Endothelial cell (in vitro differentiated cells): ENCODE measurements around the gene PEX14. TPM values are rescaled to one million over a fixed set of nuclear protein-coding genes. Genes with fewer than 3 reads are reported as not detected.

Source experiments
- DNase-seq: peaks from one replicate; pipeline ENCODE4 v3.0.0; 2021; ENCODE audit warnings: low spot score
- H3K27ac Mint-ChIP-seq: one replicate; pipeline ENCODE4 v1.8.0; 2021; ENCODE audit warnings: mixed read lengths, inconsistent platforms; ENCODE audit not compliant: unreplicated experiment
- H3K27me3 Mint-ChIP-seq: one replicate; pipeline ENCODE4 v1.8.0; 2021; ENCODE audit warnings: mild to moderate bottlenecking, moderate library complexity, mixed read lengths, inconsistent platforms; ENCODE audit not compliant: unreplicated experiment
- H3K36me3 Mint-ChIP-seq: one replicate; pipeline ENCODE4 v1.8.0; 2021; ENCODE audit warnings: mild to moderate bottlenecking, low read depth, mixed read lengths, inconsistent platforms; ENCODE audit not compliant: unreplicated experiment
- H3K4me1 Mint-ChIP-seq: one replicate; pipeline ENCODE4 v1.8.0; 2021; ENCODE audit warnings: mild to moderate bottlenecking, mixed read lengths, inconsistent platforms; ENCODE audit not compliant: unreplicated experiment
- H3K4me3 Mint-ChIP-seq: one replicate; pipeline ENCODE4 v1.8.0; 2021; ENCODE audit warnings: mild to moderate bottlenecking, mixed read lengths, inconsistent platforms; ENCODE audit not compliant: unreplicated experiment
- H3K9me3 Mint-ChIP-seq: one replicate; pipeline ENCODE4 v1.8.0; 2021; ENCODE audit warnings: mixed read lengths, inconsistent platforms; ENCODE audit not compliant: unreplicated experiment
- total RNA-seq: library from RNA; stranded (reverse); fragmentation: NEBNext Ultra II Directional; extraction: Animal tissue kit (Norgen Biotek cat#: 25700); gene quantifications from one replicate; pipeline ENCODE4 v1.2.1, GENCODE V29; 2021; ENCODE audit not compliant: unreplicated experiment
- TF ChIP-seq, protein P1 (sequence below): fragments of 200-600 bp; sonication (generic); IDR thresholded peaks from one replicate; pipeline ENCODE4 v1.5.0; 2021; ENCODE audit warnings: antibody characterized with exemption; ENCODE audit not compliant: unreplicated experiment

The PEX14 gene
- total RNA-seq, 1 donor from 2014 or later, result 20.9 TPM

DNA sequence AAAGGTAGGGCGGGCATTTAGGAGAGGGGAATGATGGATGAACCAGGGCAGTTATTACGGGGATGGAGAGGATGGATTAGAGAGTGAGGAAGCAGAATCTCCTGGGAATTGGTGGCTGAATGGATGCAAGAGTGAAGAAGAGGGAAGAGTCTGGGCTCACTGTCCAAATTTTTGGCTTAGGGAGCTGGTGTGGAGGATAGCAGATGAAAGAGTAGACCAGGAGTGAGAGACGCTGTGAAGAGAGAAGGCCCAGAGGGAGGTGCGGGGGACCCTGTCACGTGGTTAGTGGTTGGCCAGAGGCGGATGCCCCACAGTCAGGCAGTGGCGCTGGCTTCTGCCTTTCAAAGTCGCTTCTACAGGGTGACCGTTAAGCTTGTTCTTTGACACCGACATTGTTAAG is 78.4 kb downstream of the PEX14 start:
- no peak for DNase-seq
- H3K9me3 Mint-ChIP-seq, result no peaks in the 10 kb centered on the region

DNA sequence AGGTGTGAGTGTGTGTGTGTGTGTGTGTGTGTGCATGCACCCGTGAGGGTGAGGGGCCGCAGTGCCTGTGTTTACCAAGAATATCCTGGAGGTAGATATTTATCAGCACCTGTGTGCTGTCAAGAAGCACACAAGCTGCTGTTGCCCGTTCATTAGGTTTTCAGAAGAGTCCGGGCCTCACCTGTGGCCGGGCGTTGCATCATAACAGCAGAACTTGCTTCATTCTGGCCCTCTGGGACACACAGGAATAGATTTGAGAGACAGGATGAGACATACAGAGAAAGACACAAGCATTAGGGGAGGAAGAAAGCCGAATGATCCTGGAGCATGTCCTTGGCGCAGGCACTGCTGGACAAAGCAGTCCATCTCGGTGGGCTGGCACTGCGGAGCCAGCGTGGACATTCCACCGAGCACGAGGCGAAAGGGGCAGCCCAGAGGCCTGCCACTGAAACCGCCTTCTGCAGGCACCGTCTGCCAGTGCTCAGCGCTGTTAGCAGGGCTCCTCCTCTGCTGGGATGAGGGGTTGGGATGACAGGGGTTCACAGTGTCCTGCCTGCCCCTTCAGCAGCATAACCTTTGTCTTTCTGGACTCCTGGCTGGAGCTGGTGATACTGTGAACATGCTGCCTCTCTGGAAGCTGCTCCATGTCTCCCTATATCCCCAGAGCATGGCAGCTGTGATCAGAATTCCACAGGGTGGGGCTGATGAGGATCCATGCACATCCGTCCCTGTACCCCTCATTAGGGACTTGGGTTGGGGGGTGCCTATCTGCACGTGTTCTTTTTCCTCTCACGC is 81.1 kb downstream of the PEX14 start:
- no peak overlapping the region for H3K4me3 Mint-ChIP-seq
- H3K27ac Mint-ChIP-seq, result no peak overlapping the region

More for the DNA sequence above, 78.4 kb downstream of the PEX14 start:
- Mint-ChIP-seq H3K4me3 (no peak overlapping the region), H3K36me3 (no peaks in the 10 kb centered on the region), H3K27ac (no peak overlapping the region), H3K4me1 (peaks cover 4% of the 10 kb centered on the region), H3K27me3 (peaks cover 3% of the 10 kb centered on the region)
- TF ChIP-seq, protein P1, sequence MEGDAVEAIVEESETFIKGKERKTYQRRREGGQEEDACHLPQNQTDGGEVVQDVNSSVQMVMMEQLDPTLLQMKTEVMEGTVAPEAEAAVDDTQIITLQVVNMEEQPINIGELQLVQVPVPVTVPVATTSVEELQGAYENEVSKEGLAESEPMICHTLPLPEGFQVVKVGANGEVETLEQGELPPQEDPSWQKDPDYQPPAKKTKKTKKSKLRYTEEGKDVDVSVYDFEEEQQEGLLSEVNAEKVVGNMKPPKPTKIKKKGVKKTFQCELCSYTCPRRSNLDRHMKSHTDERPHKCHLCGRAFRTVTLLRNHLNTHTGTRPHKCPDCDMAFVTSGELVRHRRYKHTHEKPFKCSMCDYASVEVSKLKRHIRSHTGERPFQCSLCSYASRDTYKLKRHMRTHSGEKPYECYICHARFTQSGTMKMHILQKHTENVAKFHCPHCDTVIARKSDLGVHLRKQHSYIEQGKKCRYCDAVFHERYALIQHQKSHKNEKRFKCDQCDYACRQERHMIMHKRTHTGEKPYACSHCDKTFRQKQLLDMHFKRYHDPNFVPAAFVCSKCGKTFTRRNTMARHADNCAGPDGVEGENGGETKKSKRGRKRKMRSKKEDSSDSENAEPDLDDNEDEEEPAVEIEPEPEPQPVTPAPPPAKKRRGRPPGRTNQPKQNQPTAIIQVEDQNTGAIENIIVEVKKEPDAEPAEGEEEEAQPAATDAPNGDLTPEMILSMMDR, result no peak

DNA sequence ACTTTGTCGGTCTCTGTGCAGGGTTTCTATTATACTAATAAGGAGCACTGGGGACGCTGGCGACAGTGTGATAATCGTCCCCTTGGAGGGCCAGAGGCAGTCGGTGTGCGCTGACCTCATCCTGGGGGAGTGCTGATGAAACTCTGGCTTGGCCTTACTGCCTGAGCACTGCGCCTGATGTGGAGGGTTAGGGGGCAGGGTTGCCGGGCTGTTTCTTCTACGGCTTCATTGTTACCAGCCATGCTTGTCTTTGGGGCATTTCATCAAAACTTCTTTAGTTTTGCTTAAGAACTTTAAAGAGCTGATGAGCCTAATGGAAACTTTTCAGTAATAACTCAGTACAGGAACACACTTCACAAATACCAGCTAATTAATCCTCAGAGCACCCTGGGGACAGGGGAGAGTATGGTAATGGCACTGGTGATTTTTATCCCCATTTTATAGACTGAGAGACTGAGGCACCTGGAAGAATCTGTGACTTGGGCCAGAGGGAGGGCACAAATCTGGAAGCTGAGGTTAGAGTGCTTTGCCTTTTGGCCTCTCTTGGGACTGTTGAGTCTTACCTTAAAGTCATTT is 81.8 kb downstream of the PEX14 start:
- Mint-ChIP-seq H3K36me3 (no peaks in the 10 kb centered on the region), H3K27me3 (peaks cover 5% of the 10 kb centered on the region), H3K27ac (no peak overlapping the region), H3K4me1 (no peaks in the 10 kb centered on the region), H3K9me3 (no peaks in the 10 kb centered on the region), H3K4me3 (no peak overlapping the region)
- DNase-seq, result no peak
- TF ChIP-seq, protein P1, result no peak

More for the DNA sequence above, 81.1 kb downstream of the PEX14 start:
- peaks cover 1% of the 10 kb centered on the region for H3K4me1 Mint-ChIP-seq
- no peaks in the 10 kb centered on the region for H3K9me3 Mint-ChIP-seq
- H3K27me3 Mint-ChIP-seq, result peaks cover 3% of the 10 kb centered on the region
- DNase-seq, result no peak
- TF ChIP-seq, protein P1, result no peak
- H3K36me3 Mint-ChIP-seq, result no peaks in the 10 kb centered on the region

DNA sequence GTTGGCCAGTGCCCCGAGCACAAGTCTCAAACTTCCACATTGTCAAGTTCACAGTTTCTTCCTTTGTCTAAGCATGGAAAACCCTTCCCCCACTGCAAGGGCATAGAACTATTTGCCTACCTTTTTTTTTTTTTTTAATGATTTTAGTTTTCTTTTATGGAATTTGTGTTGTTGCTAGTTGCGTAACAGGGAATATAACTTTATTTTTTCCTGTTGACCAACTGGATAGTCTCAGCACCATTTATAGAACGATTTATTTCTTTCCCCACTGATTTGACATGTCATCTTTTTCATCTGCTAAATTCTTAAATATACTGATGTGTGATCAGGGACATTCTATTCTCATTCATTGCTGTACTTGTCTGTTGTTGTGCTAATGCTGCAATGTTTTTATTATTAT is 83.0 kb downstream of the PEX14 start:
- H3K9me3 Mint-ChIP-seq, result no peaks in the 10 kb centered on the region
- TF ChIP-seq, protein P1, result no peak
- DNase-seq, result no peak
- H3K27me3 Mint-ChIP-seq, result peaks cover 3% of the 10 kb centered on the region
- no peak overlapping the region for H3K4me3 Mint-ChIP-seq
- H3K36me3 Mint-ChIP-seq, result no peaks in the 10 kb centered on the region
- H3K4me1 Mint-ChIP-seq, result no peaks in the 10 kb centered on the region
- H3K27ac Mint-ChIP-seq, result no peak overlapping the region

DNA sequence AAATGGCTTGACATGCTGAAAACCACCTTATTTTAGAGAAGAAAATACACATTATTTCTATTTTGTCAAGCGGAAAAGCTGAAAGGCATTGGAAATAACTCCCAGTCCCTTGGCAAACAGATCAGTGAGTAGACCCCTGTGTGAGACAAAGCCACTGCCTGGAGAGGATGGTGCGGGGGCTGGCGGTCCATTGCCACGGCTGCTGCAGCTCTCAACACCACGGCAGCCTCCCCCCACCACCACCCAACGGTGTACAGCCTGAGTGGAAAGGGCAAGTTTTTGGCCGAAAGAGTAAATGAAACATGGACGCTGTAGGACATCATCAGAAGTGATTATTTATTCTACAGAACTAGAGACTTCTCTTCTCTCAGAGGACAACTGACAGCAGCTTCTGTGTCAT is 84.6 kb downstream of the PEX14 start:
- H3K27ac Mint-ChIP-seq, result no peak overlapping the region
- H3K36me3 Mint-ChIP-seq, result peaks cover 6% of the 10 kb centered on the region
- H3K4me3 Mint-ChIP-seq, result no peak overlapping the region
- peaks cover 2% of the 10 kb centered on the region for H3K27me3 Mint-ChIP-seq
- DNase-seq, result no peak
- TF ChIP-seq, protein P1, result no peak
- no peaks in the 10 kb centered on the region for H3K4me1 Mint-ChIP-seq
- no peaks in the 10 kb centered on the region for H3K9me3 Mint-ChIP-seq
